ENCODE data around the gene CDKN2D.

Gene CDKN2D

GRCh38 chr19:10523135-10523636 is 45.6 kb downstream of the CDKN2D start:
- H3F3A ChIP-seq (ENCODE audit: insufficient read depth): no peaks in the 10 kb centered on the region
- no peak overlapping the region for H2AFZ ChIP-seq (ENCODE audit: low read depth, low read length, severe bottlenecking)
- TF ChIP-seq EZH2phosphoT487 (conservative IDR thresholded peaks at IDR 0.05; ENCODE audit: low read length) (no peak), CTCF (IDR thresholded peaks at IDR 0.05; ENCODE audit: insufficient read depth, low read length, poor library complexity, severe bottlenecking) (no peak)
- no peaks in the 10 kb centered on the region for H3K9me2 ChIP-seq (replicated peaks; ENCODE audit: insufficient read depth, low read length)
- H3K36me3 ChIP-seq (ENCODE audit: low read length): no peaks in the 10 kb centered on the region
- no peaks in the 10 kb centered on the region for H3K79me2 ChIP-seq (ENCODE audit: insufficient read depth, low read length)
- H3K27ac ChIP-seq (ENCODE audit: low read depth, low read length): no peak overlapping the region
- H3K4me2 ChIP-seq (ENCODE audit: low read depth, low read length, poor library complexity, severe bottlenecking): no peak overlapping the region
- no peak overlapping the region for H3K4me3 ChIP-seq (ENCODE audit: insufficient read depth, low read length, poor library complexity, severe bottlenecking)
- no peak overlapping the region for H3K9ac ChIP-seq (ENCODE audit: low read length)
- no peaks in the 10 kb centered on the region for H4K20me1 ChIP-seq (ENCODE audit: low read depth, low read length)
- H3K27me3 ChIP-seq (ENCODE audit: low read length): no peaks in the 10 kb centered on the region
- H3K9me3 ChIP-seq (ENCODE audit: insufficient read depth, low read length): no peaks in the 10 kb centered on the region

GRCh38 chr19:10521461-10522171 is 47.2 kb downstream of the CDKN2D start:
- Histone ChIP-seq H2AFZ (ENCODE audit: low read depth, low read length, severe bottlenecking) (no peak overlapping the region), H3K36me3 (ENCODE audit: low read length) (no peaks in the 10 kb centered on the region), H3K9me2 (replicated peaks; ENCODE audit: insufficient read depth, low read length) (no peaks in the 10 kb centered on the region), H3K79me2 (ENCODE audit: insufficient read depth, low read length) (no peaks in the 10 kb centered on the region), H4K20me1 (ENCODE audit: low read depth, low read length) (no peaks in the 10 kb centered on the region), H3K4me3 (ENCODE audit: insufficient read depth, low read length, poor library complexity, severe bottlenecking) (no peak overlapping the region), H3F3A (ENCODE audit: insufficient read depth) (no peaks in the 10 kb centered on the region), H3K27ac (ENCODE audit: low read depth, low read length) (no peak overlapping the region), H3K9ac (ENCODE audit: low read length) (no peak overlapping the region), H3K27me3 (ENCODE audit: low read length) (no peaks in the 10 kb centered on the region), H3K9me3 (ENCODE audit: insufficient read depth, low read length) (no peaks in the 10 kb centered on the region), H3K4me2 (ENCODE audit: low read depth, low read length, poor library complexity, severe bottlenecking) (no peak overlapping the region)
- TF ChIP-seq EZH2phosphoT487 (conservative IDR thresholded peaks at IDR 0.05; ENCODE audit: low read length) (no peak), CTCF (IDR thresholded peaks at IDR 0.05; ENCODE audit: insufficient read depth, low read length, poor library complexity, severe bottlenecking) (no peak)

- no peaks in the 10 kb centered on the region for H3K9me3 ChIP-seq (ENCODE audit: insufficient read depth, low read length)
- no peaks in the 10 kb centered on the region for H3K79me2 ChIP-seq (ENCODE audit: insufficient read depth, low read length)
- H3K27me3 ChIP-seq (ENCODE audit: low read length): no peaks in the 10 kb centered on the region
- no peak overlapping the region for H2AFZ ChIP-seq (ENCODE audit: low read depth, low read length, severe bottlenecking)
- H3F3A ChIP-seq (ENCODE audit: insufficient read depth): no peaks in the 10 kb centered on the region
- H3K36me3 ChIP-seq (ENCODE audit: low read length): no peaks in the 10 kb centered on the region
- H3K9ac ChIP-seq (ENCODE audit: low read length): no peak overlapping the region
- H3K4me3 ChIP-seq (ENCODE audit: insufficient read depth, low read length, poor library complexity, severe bottlenecking): no peak overlapping the region
- no peak for TF ChIP-seq EZH2phosphoT487 (conservative IDR thresholded peaks at IDR 0.05; ENCODE audit: low read length)
- no peak for TF ChIP-seq CTCF (IDR thresholded peaks at IDR 0.05; ENCODE audit: insufficient read depth, low read length, poor library complexity, severe bottlenecking)
- H3K9me2 ChIP-seq (replicated peaks; ENCODE audit: insufficient read depth, low read length): no peaks in the 10 kb centered on the region
- no peak overlapping the region for H3K4me2 ChIP-seq (ENCODE audit: low read depth, low read length, poor library complexity, severe bottlenecking)
- no peaks in the 10 kb centered on the region for H4K20me1 ChIP-seq (ENCODE audit: low read depth, low read length)
- no peak overlapping the region for H3K27ac ChIP-seq (ENCODE audit: low read depth, low read length)
Observed at GRCh38 chr19:10520652-10521318, 48.0 kb downstream of the CDKN2D start.
